H1 (cell line): ENCODE results near the gene PLEK. TPM values are rescaled to one million over a fixed set of nuclear protein-coding genes. Genes with fewer than 3 reads are reported as not detected.

Experiments
- CTCF ChIA-PET: fragments of 300-600 bp; sonication (Branson Sonifier 250); formaldehyde crosslinking; loops from one replicate; lab custom pipeline; 2021; ENCODE audit not compliant: partially characterized antibody; lab: Charles Lee
- POLR2A ChIA-PET: fragments of 300-600 bp; sonication (Branson Sonifier 250); formaldehyde crosslinking; loops from one replicate; lab custom pipeline; 2021; ENCODE audit warnings: inconsistent platforms; ENCODE audit not compliant: partially characterized antibody; lab: Charles Lee
- DNase-seq, 2 experiments: peaks; one replicate each; pipeline versions ENCODE4 v3.0.0 to v3.0.0-alpha.2; 2010 to 2022; ENCODE audit warnings: low spot score in 2 of 2, low read depth in 1 of 2, mixed read lengths in 1 of 2
- FAIRE-seq: peaks from 2 replicates; lab custom pipeline; 2011; peaks lifted over from hg19 to GRCh38; lab: Jason Lieb, UNC
- H2AFZ ChIP-seq: 2 replicates; pipeline ENCODE4 v1.8.1; 2012; ENCODE audit warnings: low read length, inconsistent platforms
- H2AK5ac ChIP-seq: 2 replicates; pipeline ENCODE4 v1.6.1; 2013; ENCODE audit warnings: low read depth, low read length
- H2BK120ac ChIP-seq: replicated peaks from 2 replicates; pipeline ENCODE3; 2013; ENCODE audit warnings: low read depth, low read length, inconsistent platforms
- H2BK12ac ChIP-seq: 2 replicates; pipeline ENCODE4 v1.6.1; 2013; ENCODE audit warnings: low read depth, low read length
- H2BK15ac ChIP-seq: 2 replicates; pipeline ENCODE4 v1.6.1; 2013; ENCODE audit warnings: low read length
- H2BK20ac ChIP-seq: 2 replicates; pipeline ENCODE4 v1.6.1; 2013; ENCODE audit warnings: low read length
- H2BK5ac ChIP-seq: 2 replicates; pipeline ENCODE4 v1.6.1; 2013; ENCODE audit warnings: low read depth, low read length
- H3K14ac ChIP-seq: 2 replicates; pipeline ENCODE4 v1.6.1; 2013; ENCODE audit warnings: inconsistent platforms; ENCODE audit not compliant: insufficient read length
- H3K18ac ChIP-seq: 2 replicates; pipeline ENCODE4 v1.6.1; 2013; ENCODE audit warnings: low read length; ENCODE audit errors: extremely low read depth
- H3K23ac ChIP-seq: 2 replicates; pipeline ENCODE4 v1.6.1; 2013; ENCODE audit warnings: inconsistent platforms; ENCODE audit not compliant: insufficient read length
- H3K23me2 ChIP-seq: 2 replicates; pipeline ENCODE4 v1.6.1; 2013; ENCODE audit warnings: low read depth, low read length
- H3K27ac ChIP-seq: 2 replicates; pipeline ENCODE4 v1.6.1; 2011; ENCODE audit warnings: low read depth, low read length, inconsistent platforms
- H3K27me3 ChIP-seq, 4 experiments: replicated peaks in 1 of 4; 1 replicate in 1 of 4; 2 replicates in 3 of 4; pipeline versions ENCODE4 v1.6.1 to v1.8.1; 2011 to 2013; ENCODE audit warnings: low read length in 3 of 4, mild to moderate bottlenecking in 3 of 4, inconsistent platforms in 2 of 4, mixed read lengths in 2 of 4, moderate library complexity in 1 of 4; ENCODE audit not compliant: control insufficient read depth in 3 of 4, insufficient read depth in 3 of 4; ENCODE audit errors: extremely low read depth in 1 of 4
- H3K36me3 ChIP-seq, 4 experiments: 2 replicates each; pipeline versions ENCODE4 v1.6.1 to v1.8.1; 2011 to 2013; ENCODE audit warnings: mild to moderate bottlenecking in 4 of 4, low read length in 3 of 4, moderate library complexity in 2 of 4, control low read depth in 1 of 4, inconsistent platforms in 1 of 4; ENCODE audit not compliant: insufficient read depth in 4 of 4, control insufficient read depth in 2 of 4
- H3K4ac ChIP-seq: replicated peaks from 2 replicates; pipeline ENCODE3; 2013; ENCODE audit warnings: low read length, low read depth, mixed read lengths, inconsistent platforms; ENCODE audit not compliant: insufficient read length
- H3K4me1 ChIP-seq, 4 experiments: replicated peaks in 1 of 4; 1 replicate in 1 of 4; 2 replicates in 3 of 4; pipeline versions ENCODE4 v1.6.1 to v1.8.1; 2011 to 2013; ENCODE audit warnings: low read length in 3 of 4, inconsistent platforms in 2 of 4, mixed read lengths in 1 of 4; ENCODE audit not compliant: insufficient read depth in 4 of 4, control insufficient read depth in 3 of 4
- H3K4me2 ChIP-seq, 2 experiments: 2 replicates each; pipeline versions ENCODE4 v1.6.1 to v1.8.1; 2011 to 2013; ENCODE audit warnings: low read depth in 2 of 2, low read length in 2 of 2, control low read depth in 1 of 2, inconsistent platforms in 1 of 2, mild to moderate bottlenecking in 1 of 2; ENCODE audit not compliant: insufficient read depth in 1 of 2
- H3K4me3 ChIP-seq, 4 experiments: fragments of 200-600, 300-600 bp in 1 of 4; sonication (generic), shearing (Covaris generic), sonication (Bioruptor Twin) in 1 of 4; 2 replicates each; pipeline versions ENCODE4 v1.5.1 to v1.8.1; 2011 to 2016; ENCODE audit warnings: low read length in 4 of 4, low read depth in 3 of 4, control low read depth in 2 of 4, inconsistent platforms in 2 of 4, mild to moderate bottlenecking in 2 of 4, mixed read lengths in 1 of 4, moderate library complexity in 1 of 4; ENCODE audit not compliant: insufficient read depth in 2 of 4; ENCODE audit errors: extremely low read depth in 1 of 4
- H3K56ac ChIP-seq: replicated peaks from 2 replicates; pipeline ENCODE3; 2013; ENCODE audit warnings: low read depth, mild to moderate bottlenecking, mixed read lengths, low read length, inconsistent platforms; ENCODE audit not compliant: insufficient read length
- H3K79me1 ChIP-seq: 2 replicates; pipeline ENCODE4 v1.6.1; 2013; ENCODE audit warnings: low read depth, low read length, control low read depth
- H3K79me2 ChIP-seq, 2 experiments: 2 replicates each; pipeline versions ENCODE4 v1.6.1 to v1.8.1; 2012 to 2013; ENCODE audit warnings: low read length in 2 of 2, mild to moderate bottlenecking in 2 of 2, inconsistent platforms in 1 of 2; ENCODE audit not compliant: insufficient read depth in 2 of 2, control insufficient read depth in 1 of 2
- H3K9ac ChIP-seq, 4 experiments: replicated peaks in 1 of 4; 1 replicate in 1 of 4; 2 replicates in 3 of 4; pipeline versions ENCODE4 v1.6.1 to v1.8.1; 2011 to 2013; ENCODE audit warnings: low read depth in 3 of 4, low read length in 3 of 4, control low read depth in 2 of 4, mild to moderate bottlenecking in 2 of 4, moderate library complexity in 2 of 4, inconsistent platforms in 1 of 4; ENCODE audit errors: extremely low read depth in 1 of 4
- H3K9me3 ChIP-seq, 2 experiments: 2 replicates each; pipeline versions ENCODE4 v1.6.1 to v1.8.1; 2012 to 2013; ENCODE audit warnings: mild to moderate bottlenecking in 2 of 2, moderate library complexity in 2 of 2, control low read depth in 1 of 2, inconsistent platforms in 1 of 2, low read depth in 1 of 2, low read length in 1 of 2, mixed read lengths in 1 of 2; ENCODE audit not compliant: insufficient read depth in 2 of 2
- H4K20me1 ChIP-seq, 2 experiments: replicated peaks in 1 of 2; 2 replicates each; pipeline versions ENCODE3 to v1.8.1; 2011 to 2013; ENCODE audit warnings: inconsistent platforms in 2 of 2, low read length in 2 of 2, mild to moderate bottlenecking in 1 of 2; ENCODE audit not compliant: insufficient read depth in 2 of 2, control insufficient read depth in 1 of 2
- H4K5ac ChIP-seq: 2 replicates; pipeline ENCODE4 v1.6.1; 2013; ENCODE audit warnings: low read length, low read depth, mixed read lengths, inconsistent platforms; ENCODE audit not compliant: insufficient read length
- H4K8ac ChIP-seq: 2 replicates; pipeline ENCODE4 v1.8.0; 2013; ENCODE audit warnings: mild to moderate bottlenecking, moderate library complexity, low read length, inconsistent platforms; ENCODE audit not compliant: insufficient read depth; ENCODE audit errors: extremely low read depth
- H4K91ac ChIP-seq: replicated peaks from 2 replicates; pipeline ENCODE3; 2013; ENCODE audit warnings: low read length, mixed read lengths, inconsistent platforms; ENCODE audit not compliant: insufficient read length
- BACH1 ChIP-seq: IDR thresholded peaks from 2 replicates; pipeline ENCODE4 v1.6.1; 2012; ENCODE audit warnings: low read length, improper control_type of control experiment
- CHD1 ChIP-seq: IDR thresholded peaks from 2 replicates; pipeline ENCODE4 v1.6.1; 2012; ENCODE audit warnings: low read depth, low read length, improper control_type of control experiment
- EZH2 ChIP-seq: fragments of 200-600 bp; sonication (generic); IDR thresholded peaks from 2 replicates; pipeline ENCODE4 v1.7.1; 2012; ENCODE audit warnings: low read depth, mild to moderate bottlenecking, moderate library complexity, low read length, inconsistent platforms; ENCODE audit not compliant: severe bottlenecking
- HDAC6 ChIP-seq: IDR thresholded peaks from one replicate; pipeline ENCODE4 v1.7.1; 2012; ENCODE audit warnings: low read depth, mild to moderate bottlenecking, inconsistent platforms, low read length, moderate library complexity
- NRF1 ChIP-seq: IDR thresholded peaks from 2 replicates; pipeline ENCODE4 v1.6.1; 2011; ENCODE audit warnings: mild to moderate bottlenecking, low read depth, low read length, improper control_type of control experiment
- WGBS, 2 experiments: shearing (Covaris generic) in 1 of 2; methylation state at CpG; one replicate each; pipeline versions ENCODE4 v1.1.6 to v1.1.7; 2013 to 2015; ENCODE audit warnings: low lambda C conversion rate in 2 of 2, mixed read lengths in 2 of 2, inconsistent platforms in 1 of 2, low coverage in 1 of 2, missing lambda C conversion rate in 1 of 2; ENCODE audit not compliant: insufficient replicate concordance in 2 of 2, insufficient coverage in 1 of 2, insufficient read length in 1 of 2; ENCODE audit errors: extremely low coverage in 1 of 2, missing lambda C conversion rate in 1 of 2; 5-methylcytosine and 5-hydroxymethylcytosine counted together
- polyA plus RNA-seq, 7 experiments: library from polyadenylated mRNA; depleted of rRNA in 3 of 7; stranded (reverse) in 5 of 7; unstranded in 2 of 7; fragments of >200 nt in 5 of 7; fragments of 200-250 nt in 2 of 7; gene quantifications; 1 replicate in 5 of 7; 2 replicates in 1 of 7; 4 replicates in 1 of 7; pipeline versions ENCODE4 v1.2.1 to v1.2.3, GENCODE V29; 2011 to 2013; ENCODE audit warnings: missing spikeins in 2 of 7, mixed read lengths in 2 of 7
- total RNA-seq: library from RNA; stranded (reverse); fragmentation: NEBNext Ultra II Directional; extraction: Animal tissue kit (Norgen Biotek cat#: 25700); gene quantifications from 2 replicates; pipeline ENCODE4 v1.2.1, GENCODE V29; 2021
- TF ChIP-seq, protein P1 (sequence below): IDR thresholded peaks from 2 replicates; pipeline ENCODE4 v1.6.1; 2011; ENCODE audit warnings: low read length, improper control_type of control experiment
- TF ChIP-seq, protein P2 (sequence below), 3 experiments: IDR thresholded peaks; 1 replicate in 2 of 3; 2 replicates in 1 of 3; pipeline versions ENCODE4 v1.5.1 to v1.6.1; 2011; ENCODE audit warnings: low read length in 3 of 3, mild to moderate bottlenecking in 3 of 3, inconsistent platforms in 2 of 3, low read depth in 1 of 3, moderate library complexity in 1 of 3; ENCODE audit not compliant: insufficient read depth in 1 of 3; ENCODE audit errors: control extremely low read depth in 1 of 3

Gene PLEK
- total and polyA plus RNA-seq, 2 of the 8 experiments (the other 6 are each of a cell fraction or from before 2014, with no cell fraction given), result not detected

DNA sequence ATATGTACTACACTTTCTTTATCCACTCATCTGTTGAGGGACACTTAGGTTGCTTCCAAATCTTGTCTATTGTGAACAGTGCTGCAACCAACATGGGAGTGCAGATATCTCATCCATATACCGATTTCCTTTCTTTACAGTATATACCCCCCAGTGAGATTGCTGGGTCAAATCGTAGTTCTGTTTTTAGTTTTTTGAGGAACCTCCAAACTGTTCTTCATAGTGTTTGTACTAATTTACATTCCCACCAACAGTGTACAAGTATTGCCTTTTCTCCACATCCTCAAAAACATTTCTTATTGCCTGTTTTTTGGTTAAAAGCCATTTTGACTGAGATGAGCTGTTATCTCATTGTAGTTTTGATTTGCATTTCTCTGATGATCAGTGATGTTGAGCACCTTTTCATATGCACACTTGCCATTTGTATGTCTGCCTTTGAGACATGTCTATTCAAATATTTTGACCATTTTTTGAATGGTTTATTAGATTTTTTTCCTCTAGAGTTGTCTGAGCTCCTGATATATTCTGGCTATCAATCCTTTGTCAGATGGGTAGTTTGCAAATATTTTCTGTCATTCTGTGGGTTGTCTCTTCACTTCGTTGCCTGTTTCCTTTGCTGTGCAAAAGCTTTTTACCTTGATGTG is 12.2 kb downstream of the PLEK start:
- no peaks in the 10 kb centered on the region for H3K36me3 ChIP-seq
- no peaks in the 10 kb centered on the region for H3K9me3 ChIP-seq
- H2BK120ac ChIP-seq, result no peak overlapping the region
- no peaks in the 10 kb centered on the region for H3K79me2 ChIP-seq
- TF ChIP-seq, protein P1, sequence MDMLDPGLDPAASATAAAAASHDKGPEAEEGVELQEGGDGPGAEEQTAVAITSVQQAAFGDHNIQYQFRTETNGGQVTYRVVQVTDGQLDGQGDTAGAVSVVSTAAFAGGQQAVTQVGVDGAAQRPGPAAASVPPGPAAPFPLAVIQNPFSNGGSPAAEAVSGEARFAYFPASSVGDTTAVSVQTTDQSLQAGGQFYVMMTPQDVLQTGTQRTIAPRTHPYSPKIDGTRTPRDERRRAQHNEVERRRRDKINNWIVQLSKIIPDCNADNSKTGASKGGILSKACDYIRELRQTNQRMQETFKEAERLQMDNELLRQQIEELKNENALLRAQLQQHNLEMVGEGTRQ, result no peak
- TF ChIP-seq CHD1 (no peak), HDAC6 (no peak), NRF1 (no peak), BACH1 (no peak), EZH2 (no peak)
- TF ChIP-seq, protein P2, sequence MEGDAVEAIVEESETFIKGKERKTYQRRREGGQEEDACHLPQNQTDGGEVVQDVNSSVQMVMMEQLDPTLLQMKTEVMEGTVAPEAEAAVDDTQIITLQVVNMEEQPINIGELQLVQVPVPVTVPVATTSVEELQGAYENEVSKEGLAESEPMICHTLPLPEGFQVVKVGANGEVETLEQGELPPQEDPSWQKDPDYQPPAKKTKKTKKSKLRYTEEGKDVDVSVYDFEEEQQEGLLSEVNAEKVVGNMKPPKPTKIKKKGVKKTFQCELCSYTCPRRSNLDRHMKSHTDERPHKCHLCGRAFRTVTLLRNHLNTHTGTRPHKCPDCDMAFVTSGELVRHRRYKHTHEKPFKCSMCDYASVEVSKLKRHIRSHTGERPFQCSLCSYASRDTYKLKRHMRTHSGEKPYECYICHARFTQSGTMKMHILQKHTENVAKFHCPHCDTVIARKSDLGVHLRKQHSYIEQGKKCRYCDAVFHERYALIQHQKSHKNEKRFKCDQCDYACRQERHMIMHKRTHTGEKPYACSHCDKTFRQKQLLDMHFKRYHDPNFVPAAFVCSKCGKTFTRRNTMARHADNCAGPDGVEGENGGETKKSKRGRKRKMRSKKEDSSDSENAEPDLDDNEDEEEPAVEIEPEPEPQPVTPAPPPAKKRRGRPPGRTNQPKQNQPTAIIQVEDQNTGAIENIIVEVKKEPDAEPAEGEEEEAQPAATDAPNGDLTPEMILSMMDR (IDR thresholded peaks at IDR 0.05; ENCODE audit: control extremely low read depth in 1 of 3, insufficient read depth in 1 of 3, low read depth in 1 of 3, low read length in 3 of 3), result no peak
- no peak overlapping the region for H3K18ac ChIP-seq
- H4K91ac ChIP-seq, result no peak overlapping the region
- no peak overlapping the region for H3K4me2 ChIP-seq
- no peak overlapping the region for H3K4ac ChIP-seq
- no peak overlapping the region for H2BK15ac ChIP-seq
- H2BK20ac ChIP-seq, result no peak overlapping the region
- H3K14ac ChIP-seq, result no peak overlapping the region
- H3K79me1 ChIP-seq, result no peaks in the 10 kb centered on the region
- H3K56ac ChIP-seq, result no peak overlapping the region
- no peak overlapping the region for H4K8ac ChIP-seq
- no peak overlapping the region for H2AK5ac ChIP-seq
- no peaks in the 10 kb centered on the region for H3K23me2 ChIP-seq
- no peaks in the 10 kb centered on the region for H3K27me3 ChIP-seq
- 83% methylated on average over 3 of the region's 3 CpGs; no CpG with 5 or more reads in 1 of the 2 experiments for WGBS, 2 experiments
- H2BK5ac ChIP-seq, result no peak overlapping the region
- no peak overlapping the region for H2BK12ac ChIP-seq
- H3K27ac ChIP-seq, result no peak overlapping the region
- no peak overlapping the region for H4K5ac ChIP-seq
- H2AFZ ChIP-seq, result no peak overlapping the region
- H3K4me3 ChIP-seq, result no peak overlapping the region
- FAIRE-seq (no peak), DNase-seq (no peak)
- H3K9ac ChIP-seq, result no peak overlapping the region
- H3K4me1 ChIP-seq, result no peaks in the 10 kb centered on the region
- ChIA-PET POLR2A (no interaction called here), CTCF (interaction anchor here (0.6 to 0.8 kb wide), 2 partner anchors 11 to 85 kb away, joined by 3 read pairs; no protein-coding TSS in a partner anchor)
- no peaks in the 10 kb centered on the region for H4K20me1 ChIP-seq
- H3K23ac ChIP-seq, result no peak overlapping the region
